NCI-H226 (cell line): ENCODE measurements around the gene MZF1.
"Not testable (repeated sequence)": the region's sequence is repeated elsewhere in the genome, so short reads cannot be mapped to it uniquely, and the experiment has no call there.

Source experiments
- DNase-seq: peaks from one replicate; pipeline ENCODE4 v3.0.0-alpha.2; 2015

MZF1 gene

GRCh38 chr19:58572818-58573657 is at the start of gene MZF1:
Gene MZF1 (minus strand): TSS chr19:58573335. CDS start chr19:58571389, 1,946 bp downstream.
- peak; percentile 100 for DNase-seq

GRCh38 chr19:58607213-58607612 is 34.1 kb upstream of the MZF1 start:
- not testable (repeated sequence) for DNase-seq

GRCh38 chr19:58606251-58606896 is 33.2 kb upstream of the MZF1 start:
- not testable (repeated sequence) for DNase-seq

- no peak for DNase-seq
Measured at GRCh38 chr19:58586133-58586765, 13.1 kb upstream of the MZF1 start.

GRCh38 chr19:58585442-58586132 is 12.5 kb upstream of the MZF1 start:
- no peak for DNase-seq

- no peak for DNase-seq
Measured at GRCh38 chr19:58584498-58585441, 11.6 kb upstream of the MZF1 start.

GRCh38 chr19:58582985-58583384 is 9.8 kb upstream of the MZF1 start:
- no peak for DNase-seq

GRCh38 chr19:58581227-58582141 is 8.3 kb upstream of the MZF1 start:
- peak; percentile 19 for DNase-seq

DNA sequence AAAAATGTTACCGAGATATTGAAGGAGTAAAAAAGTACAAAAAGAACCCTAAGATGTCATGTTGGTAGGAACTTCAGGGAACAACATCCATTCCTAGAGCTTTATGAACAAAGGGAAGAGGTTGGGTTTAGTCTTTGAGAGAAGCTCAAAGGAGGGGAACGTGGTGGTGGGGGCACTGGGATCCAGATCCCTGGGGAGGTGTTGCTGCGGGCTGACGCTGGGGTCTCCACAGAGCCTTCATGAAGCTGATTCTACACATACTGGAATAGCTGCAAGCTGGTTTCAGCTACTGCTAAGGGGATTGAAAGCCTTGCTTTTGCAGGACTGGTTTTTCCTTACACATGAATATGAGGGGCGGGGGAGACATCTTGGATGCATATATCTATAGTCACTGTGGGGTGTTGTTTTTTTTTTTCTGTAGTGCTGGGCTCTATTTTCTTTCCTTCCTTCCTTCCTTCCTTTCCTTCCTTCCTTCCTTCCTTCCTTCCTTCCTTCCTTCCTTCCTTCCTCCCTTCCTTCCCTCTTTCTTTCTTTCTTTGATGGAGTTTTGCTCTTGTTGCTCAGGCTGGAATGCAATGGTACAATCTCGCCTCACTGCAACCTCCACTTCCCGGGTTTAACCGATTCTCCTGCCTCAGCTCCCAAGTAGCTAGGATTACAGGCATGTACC is 6.5 kb upstream of the MZF1 start:
- no peak for DNase-seq

GRCh38 chr19:58578012-58578925 is 5.1 kb upstream of the MZF1 start:
- DNase-seq = no peak

GRCh38 chr19:58577581-58577980 is 4.4 kb upstream of the MZF1 start:
- not testable (repeated sequence) for DNase-seq

- DNase-seq = peak; percentile 96
Measured at GRCh38 chr19:58575183-58576041, 2.3 kb upstream of the MZF1 start.

DNA sequence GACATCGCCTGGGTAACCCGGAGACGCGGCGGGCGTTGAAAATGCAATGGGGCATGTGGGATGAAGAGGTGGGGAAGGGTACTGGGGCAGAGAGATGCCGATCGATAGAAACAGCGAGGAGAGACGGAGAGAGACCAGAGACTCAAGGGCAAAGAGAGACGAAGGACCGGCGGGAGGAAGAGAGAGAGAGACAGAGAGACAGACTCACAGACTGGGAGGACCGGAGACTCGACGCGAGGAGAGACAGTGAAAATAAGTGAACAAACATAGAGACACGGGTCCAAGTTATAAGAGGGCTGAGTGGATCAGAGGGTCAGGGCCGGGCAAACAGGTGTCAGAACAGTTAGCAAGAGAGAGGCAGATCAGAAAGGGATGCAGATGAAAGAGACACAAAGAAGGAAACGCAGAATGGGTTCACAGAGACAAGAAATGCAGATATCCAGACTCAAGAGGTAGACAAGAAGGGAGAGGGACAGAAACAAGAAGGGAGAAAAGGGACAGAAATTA is 576 bp upstream of the MZF1 start:
- DNase-seq = no peak

- no peak for DNase-seq
Measured at GRCh38 chr19:58572026-58572817, 913 bp downstream of the MZF1 start.

- DNase-seq = no peak
Measured at GRCh38 chr19:58571575-58571947, 1.6 kb downstream of the MZF1 start.

GRCh38 chr19:58570770-58571574 is 2.2 kb downstream of the MZF1 start:
- DNase-seq = no peak
